HG03196 (cell line): Measurements from ENCODE around the gene SPTY2D1.

Experiments used
- ATAC-seq: cut with Tn5 transposase; IDR thresholded peaks from one replicate; pipeline ENCODE4 v1.9.1; 2021; ENCODE audit not compliant: unreplicated experiment

SPTY2D1 gene

GRCh38 chr11:18566406-18566805 lies 67.7 kb downstream of the SPTY2D1 start:
- ATAC-seq, result no peak

- no peak for ATAC-seq
These were observed 70.0 kb downstream of the SPTY2D1 start for GRCh38 chr11:18564149-18564548.

GRCh38 chr11:18563090-18563730 lies 70.9 kb downstream of the SPTY2D1 start:
- ATAC-seq, result no peak
